ENCODE measurements around the gene JUNB. TPM values are rescaled to one million over a fixed set of nuclear protein-coding genes. Genes with fewer than 3 reads are reported as not detected.

JUNB gene
- total and polyA plus RNA-seq, 2 of the 13 experiments (the other 11 are each of a cell fraction or from before 2014, with no cell fraction given): 7.7 to 8.2 TPM

- no peak for TF ChIP-seq JUN (CRISPR knock-in tag; IDR thresholded peaks at IDR 0.05)
- TF ChIP-seq ZFP36 (IDR thresholded peaks at IDR 0.05; ENCODE audit: borderline replicate concordance, low read depth, low read length, partially characterized antibody): no peak
- no peak for TF ChIP-seq PAF1 (CRISPR knock-in tag; IDR thresholded peaks at IDR 0.05)
- no peak for TF ChIP-seq ZNF451 (CRISPR knock-in tag; IDR thresholded peaks at IDR 0.05)
- TF ChIP-seq ZNF704 (CRISPR knock-in tag; IDR thresholded peaks at IDR 0.05; ENCODE audit: borderline replicate concordance): no peak
- TF ChIP-seq DMAP1 (CRISPR knock-in tag; IDR thresholded peaks at IDR 0.05): no peak
- TF ChIP-seq SALL2 (CRISPR knock-in tag; IDR thresholded peaks at IDR 0.05): no peak
- peak; percentile 46; the same call in 1 of the 2 replicates for TF ChIP-seq THAP11 (CRISPR knock-in tag; IDR thresholded peaks at IDR 0.05)
- no peak; the same call in 1 of the 2 replicates for TF ChIP-seq PHF8 (CRISPR knock-in tag; IDR thresholded peaks at IDR 0.05)
- no peak for TF ChIP-seq TFAP4 (IDR thresholded peaks at IDR 0.05; ENCODE audit: borderline replicate concordance, low read depth)
- TF ChIP-seq MTA1 (CRISPR knock-in tag; IDR thresholded peaks at IDR 0.05; ENCODE audit: borderline replicate concordance): no peak
- no peak for TF ChIP-seq EP300 (IDR thresholded peaks at IDR 0.05; ENCODE audit: low read depth in 2 of 2, low read length in 2 of 2)
- no peak for TF ChIP-seq EP300 (CRISPR knock-in tag; IDR thresholded peaks at IDR 0.05; ENCODE audit: borderline replicate concordance)
- TF ChIP-seq NFKBIZ (CRISPR knock-in tag; IDR thresholded peaks at IDR 0.05): no peak
- TF ChIP-seq ZNF609 (CRISPR knock-in tag; IDR thresholded peaks at IDR 0.05; ENCODE audit: borderline replicate concordance): no peak
- TF ChIP-seq MXD1 (CRISPR knock-in tag; IDR thresholded peaks at IDR 0.05): no peak
- TF ChIP-seq SPEN (CRISPR knock-in tag; IDR thresholded peaks at IDR 0.05; ENCODE audit: low read depth): no peak
- no peak for TF ChIP-seq ZIK1 (CRISPR knock-in tag; IDR thresholded peaks at IDR 0.05; ENCODE audit: borderline replicate concordance, low read depth)
- no peak for TF ChIP-seq ZNF83 (CRISPR knock-in tag; IDR thresholded peaks at IDR 0.05; ENCODE audit: borderline replicate concordance)
- no peak for TF ChIP-seq TCF12 (IDR thresholded peaks at IDR 0.05)
- no peak for TF ChIP-seq TCF12 (CRISPR knock-in tag; IDR thresholded peaks at IDR 0.05)
- TF ChIP-seq MYC (CRISPR knock-in tag; IDR thresholded peaks at IDR 0.05; ENCODE audit: borderline replicate concordance): 0 out of 2 replicates have a peak, but pooled peaks have one; percentile 25
Measured at GRCh38 chr19:12777217-12778016, 13.9 kb upstream of the JUNB start (continued).

Measured in HepG2 (cell line).